NCI-H524 treated with DMSO at 0.1 percent for 48 hours (cell line): ENCODE data around the gene GPER1.

Experiments used
- DNase-seq: peaks from one replicate; lab custom pipeline; 2025; lab: John Stamatoyannopoulos, UW

GPER1 gene

GRCh38 chr7:1053816-1054370 is 34.0 kb upstream of the GPER1 start:
- no peak for DNase-seq

DNA sequence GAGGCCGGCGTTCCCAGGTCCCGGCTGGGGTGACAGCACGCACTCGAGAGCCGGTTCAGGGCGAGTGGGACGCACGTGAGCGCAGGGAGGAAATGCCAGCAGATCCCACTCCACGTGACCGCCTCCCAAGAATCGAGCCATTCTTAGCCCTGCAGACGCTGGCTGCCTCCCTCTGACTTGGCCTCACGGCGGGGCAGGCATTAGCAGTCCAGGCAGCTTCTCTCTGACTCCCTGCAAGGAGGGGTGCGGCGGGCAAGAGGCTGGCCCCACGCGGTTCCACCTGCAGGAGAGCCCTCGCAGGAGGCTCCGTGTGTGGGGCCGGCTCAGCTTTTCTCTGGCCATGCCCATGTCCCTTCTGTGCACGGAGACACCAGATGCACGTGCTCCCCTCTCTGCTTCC is 33.5 kb upstream of the GPER1 start:
- no peak for DNase-seq

DNA sequence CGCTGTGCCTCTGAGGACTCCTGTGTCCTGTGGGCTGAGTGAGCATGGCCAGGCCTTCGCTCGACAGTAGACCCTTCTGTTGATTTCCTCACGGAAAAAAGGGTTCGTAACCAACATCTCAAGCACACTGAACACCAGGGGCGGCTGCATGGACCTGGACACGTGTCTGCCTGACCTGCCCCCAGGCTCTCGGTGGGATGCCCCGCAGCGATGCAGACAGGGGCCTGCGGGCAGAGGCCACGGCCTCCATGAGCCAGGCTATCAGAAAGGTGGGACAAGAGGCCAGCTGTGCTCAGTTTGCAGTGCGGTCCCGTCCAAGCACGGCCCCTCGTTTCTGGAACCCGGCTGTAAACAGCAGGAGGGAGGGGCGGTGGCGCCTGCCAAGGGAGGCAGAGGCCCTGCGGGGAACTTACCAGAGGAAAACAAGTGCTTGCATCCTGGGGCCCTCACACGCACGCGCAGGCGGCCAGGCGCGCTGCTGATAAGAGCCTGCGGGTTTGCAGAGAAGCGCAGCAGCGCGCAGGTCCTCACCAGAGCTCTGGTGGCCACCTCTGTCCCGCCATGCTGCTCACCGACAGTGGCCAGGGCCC is 33.0 kb upstream of the GPER1 start:
- no peak for DNase-seq

GRCh38 chr7:1055491-1055955 is 32.4 kb upstream of the GPER1 start:
- no peak for DNase-seq

- DNase-seq, result no peak
These were observed 31.7 kb upstream of the GPER1 start for GRCh38 chr7:1055956-1056784.

- DNase-seq, result no peak
These were observed 31.0 kb upstream of the GPER1 start for GRCh38 chr7:1056785-1057410.

GRCh38 chr7:1057416-1058291 is 30.3 kb upstream of the GPER1 start:
- DNase-seq, result no peak

DNA sequence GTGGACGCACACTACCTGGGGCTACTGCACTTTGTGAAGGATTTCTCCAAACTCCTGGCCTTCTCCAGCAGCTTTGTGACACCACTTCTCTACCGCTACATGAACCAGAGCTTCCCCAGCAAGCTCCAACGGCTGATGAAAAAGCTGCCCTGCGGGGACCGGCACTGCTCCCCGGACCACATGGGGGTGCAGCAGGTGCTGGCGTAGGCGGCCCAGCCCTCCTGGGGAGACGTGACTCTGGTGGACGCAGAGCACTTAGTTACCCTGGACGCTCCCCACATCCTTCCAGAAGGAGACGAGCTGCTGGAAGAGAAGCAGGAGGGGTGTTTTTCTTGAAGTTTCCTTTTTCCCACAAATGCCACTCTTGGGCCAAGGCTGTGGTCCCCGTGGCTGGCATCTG is 29.6 kb upstream of the GPER1 start:
- no peak for DNase-seq

GRCh38 chr7:1058821-1059199 is 29.1 kb upstream of the GPER1 start:
- no peak for DNase-seq

GRCh38 chr7:1059200-1060091 is 28.5 kb upstream of the GPER1 start:
- DNase-seq, result no peak

- DNase-seq, result no peak
These were observed 27.4 kb upstream of the GPER1 start for GRCh38 chr7:1060315-1061072.

DNA sequence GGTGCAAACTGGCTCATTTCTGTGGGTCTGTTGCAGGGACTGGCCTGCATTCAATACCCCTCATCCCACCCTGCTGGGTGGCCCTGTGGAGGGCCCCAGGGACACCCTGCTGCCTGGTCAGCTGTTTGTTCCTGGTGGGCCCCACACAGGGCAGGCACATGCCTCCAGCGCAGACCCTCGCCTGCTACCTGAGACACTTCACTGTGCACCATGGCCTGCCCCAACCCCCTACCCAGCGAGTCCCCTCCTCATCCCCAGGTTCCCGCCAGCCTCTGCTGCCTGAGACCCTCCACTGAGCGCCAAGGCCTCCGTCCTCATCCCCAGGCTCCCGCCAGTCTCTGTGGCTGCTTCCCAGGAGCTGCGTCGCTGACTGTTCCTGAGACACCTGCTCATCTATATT is 26.7 kb upstream of the GPER1 start:
- no peak for DNase-seq

DNA sequence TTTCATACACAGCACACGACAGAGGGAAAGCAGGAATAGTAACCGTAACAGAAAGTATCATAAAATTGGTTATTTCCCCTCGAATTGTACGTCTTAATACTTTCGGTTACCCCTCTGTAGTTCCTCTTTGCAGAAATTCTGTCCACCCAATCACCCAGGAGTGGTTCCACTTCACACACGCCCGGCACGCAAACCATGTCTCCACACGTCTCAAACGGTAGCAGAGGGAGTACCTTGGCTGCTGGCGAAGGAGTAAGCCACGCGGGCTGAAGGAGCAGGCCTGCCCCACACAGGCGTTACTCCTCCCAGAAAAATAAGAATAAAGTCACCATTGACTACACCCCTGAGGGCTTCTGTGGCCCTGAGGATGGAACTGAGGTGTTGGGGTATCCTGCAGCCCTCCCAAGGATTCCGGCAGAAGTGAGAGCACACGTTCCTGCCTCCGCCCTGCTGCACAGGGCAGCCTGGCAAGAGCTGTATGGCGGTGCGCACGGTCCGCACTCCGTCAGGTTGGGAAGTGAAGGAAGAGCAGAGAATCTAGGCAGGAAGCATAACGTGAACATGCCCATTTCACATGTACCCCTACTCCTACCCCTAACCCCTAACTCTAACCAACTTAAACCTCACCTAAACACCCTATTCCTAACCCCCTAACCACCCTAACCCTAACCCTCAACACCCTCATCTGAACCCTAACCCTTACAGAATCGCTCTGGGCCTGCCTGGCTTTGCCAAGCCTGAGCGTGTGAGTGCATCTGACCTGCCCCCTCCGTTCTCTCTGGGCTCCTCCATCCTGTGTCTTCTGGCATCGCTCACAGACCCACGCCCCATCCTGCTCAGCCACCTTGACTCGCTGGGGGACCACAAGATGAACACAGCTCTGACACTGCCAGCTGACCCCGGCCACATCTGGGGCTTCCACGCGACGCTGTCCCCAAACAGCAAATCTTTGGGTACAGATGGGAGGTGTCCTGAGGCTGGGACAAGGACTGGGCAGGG is 25.3 kb upstream of the GPER1 start:
- no peak for DNase-seq

- no peak for DNase-seq
These were observed 24.6 kb upstream of the GPER1 start for GRCh38 chr7:1063361-1063760.

DNA sequence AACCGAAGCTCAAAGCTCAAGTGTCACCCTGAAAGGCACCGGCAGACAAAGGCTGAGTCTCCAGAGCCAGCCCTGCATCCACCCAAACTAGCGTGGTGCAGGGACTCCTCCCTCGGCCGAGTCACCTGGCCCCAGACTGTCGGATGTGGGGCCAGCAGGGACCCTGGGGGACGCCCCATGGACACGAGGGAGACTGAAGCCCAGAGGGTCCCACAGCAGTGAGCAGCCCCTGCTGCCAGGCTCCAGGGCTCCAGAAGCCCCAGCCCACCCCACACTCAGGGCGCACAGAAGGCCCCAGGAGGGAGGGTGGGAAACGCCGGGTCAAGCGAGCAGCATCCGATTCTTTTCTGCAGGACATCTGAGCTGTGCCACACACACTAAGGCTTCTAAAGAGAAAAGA is 23.3 kb upstream of the GPER1 start:
- no peak for DNase-seq

GRCh38 chr7:1065263-1065584 is 22.7 kb upstream of the GPER1 start:
- DNase-seq, result no peak

DNA sequence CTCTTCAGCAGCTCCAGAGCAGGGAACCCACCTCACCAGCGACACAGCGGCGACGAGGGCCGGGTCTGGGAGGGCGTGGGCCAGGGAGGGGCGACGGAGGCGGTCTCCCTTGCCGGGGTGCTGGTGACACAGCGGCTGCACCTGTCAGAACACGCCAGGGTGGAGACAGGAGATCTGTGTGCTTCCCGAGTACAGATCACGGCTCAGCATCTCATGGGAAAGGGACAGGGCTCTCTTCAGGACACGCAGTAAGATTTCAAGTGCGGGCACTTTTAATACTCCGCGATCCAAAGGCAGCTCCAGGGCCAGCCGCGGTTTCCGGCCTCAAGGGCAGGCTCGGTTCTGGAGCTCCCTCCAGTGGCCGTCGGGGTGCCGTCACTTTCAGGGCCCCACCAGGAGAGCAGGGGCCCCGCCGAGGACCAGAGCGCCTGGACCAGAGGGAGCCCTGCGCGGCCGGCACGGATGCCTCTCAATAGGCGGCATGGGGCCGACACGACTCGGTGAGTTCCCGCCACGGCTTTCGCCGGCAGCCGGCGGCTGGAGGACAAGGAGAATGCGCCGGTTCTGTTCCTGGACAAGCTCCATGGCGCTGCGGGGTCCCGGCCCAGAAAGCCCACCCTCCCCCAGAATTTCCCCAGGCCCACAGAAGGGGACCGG is 22.2 kb upstream of the GPER1 start:
- DNase-seq, result no peak

DNA sequence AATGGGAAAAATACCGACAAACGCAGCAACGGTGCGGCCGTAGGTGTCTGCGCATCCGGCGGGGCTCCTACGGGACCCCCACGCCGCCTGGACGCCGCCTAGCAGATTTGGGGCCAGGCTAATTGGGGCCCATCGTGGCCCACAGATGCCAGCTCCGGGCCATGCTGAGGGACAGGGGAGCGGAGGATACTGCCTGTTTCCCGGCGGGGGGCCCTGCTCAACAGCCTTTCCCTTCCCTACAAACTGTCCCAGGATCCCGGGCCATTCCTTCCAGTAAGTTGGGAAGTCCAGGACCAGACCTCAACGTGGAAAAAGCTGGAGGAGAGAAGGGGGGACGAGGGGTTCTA is 21.7 kb upstream of the GPER1 start:
- no peak for DNase-seq

DNA sequence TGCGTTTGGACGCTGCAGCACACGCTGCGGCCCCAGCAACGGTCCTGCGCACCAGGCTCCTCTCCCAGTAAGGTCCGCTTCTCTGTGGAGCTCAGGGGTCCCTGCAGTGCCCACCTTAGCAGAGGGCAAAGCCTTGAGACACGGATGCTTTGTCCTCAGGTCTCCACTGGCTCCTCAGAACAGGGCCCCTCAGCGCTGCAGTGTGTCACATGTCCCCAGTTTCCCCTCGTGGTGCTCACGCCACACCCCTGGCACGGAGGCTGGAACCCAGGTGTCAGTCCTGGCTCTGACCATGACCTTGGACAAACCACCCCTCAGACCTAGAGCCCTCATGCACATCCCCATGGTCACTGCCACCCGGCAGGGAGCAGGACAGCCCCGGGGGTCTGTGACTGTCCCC is 19.9 kb upstream of the GPER1 start:
- DNase-seq, result no peak
